GM19455 (cell line): ENCODE measurements around the gene ADM2.

ENCODE experiments used
- ATAC-seq: cut with Tn5 transposase; IDR thresholded peaks from one replicate; pipeline ENCODE4 v1.9.1; 2021; ENCODE audit not compliant: unreplicated experiment

Gene ADM2

DNA sequence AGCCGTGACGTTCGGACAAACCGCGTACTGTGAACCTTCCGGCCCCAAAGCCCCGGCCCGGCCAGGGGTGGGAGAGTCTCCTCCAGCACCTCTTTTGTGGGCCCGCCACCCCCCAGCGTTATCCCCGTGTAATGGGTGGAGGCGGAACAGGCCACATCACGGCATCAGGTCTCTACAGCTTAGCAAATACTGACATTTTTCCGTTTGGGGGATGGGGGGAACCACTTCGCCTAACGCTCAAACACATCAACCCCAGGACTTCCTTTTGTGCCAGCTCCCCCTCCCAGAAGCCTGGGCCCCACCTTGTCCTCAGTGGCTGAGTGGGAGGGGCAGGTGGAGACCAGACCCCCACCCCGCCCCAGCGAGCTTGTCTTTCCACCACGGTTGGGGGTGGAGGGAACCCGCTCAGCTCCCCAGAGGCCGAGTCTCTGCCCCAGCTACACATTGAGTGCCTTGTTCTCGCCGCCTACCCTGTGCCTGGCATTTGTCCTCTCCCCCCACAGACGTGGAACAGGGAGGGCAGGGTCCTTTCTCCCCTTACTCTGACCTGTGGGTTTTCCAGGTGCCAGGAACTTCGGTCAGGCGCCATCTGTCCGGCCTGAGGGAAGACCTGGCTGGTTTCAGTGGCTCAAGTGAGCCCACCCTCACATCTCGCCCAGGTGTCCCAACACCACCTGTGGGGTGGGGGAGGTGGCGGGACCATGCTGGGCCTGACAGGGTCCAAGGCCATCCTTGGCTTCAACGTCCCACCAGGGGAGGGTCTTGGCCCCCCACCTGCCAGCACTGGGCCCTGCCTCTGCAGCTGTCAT is 36.1 kb upstream of the ADM2 start:
- ATAC-seq = no peak

DNA sequence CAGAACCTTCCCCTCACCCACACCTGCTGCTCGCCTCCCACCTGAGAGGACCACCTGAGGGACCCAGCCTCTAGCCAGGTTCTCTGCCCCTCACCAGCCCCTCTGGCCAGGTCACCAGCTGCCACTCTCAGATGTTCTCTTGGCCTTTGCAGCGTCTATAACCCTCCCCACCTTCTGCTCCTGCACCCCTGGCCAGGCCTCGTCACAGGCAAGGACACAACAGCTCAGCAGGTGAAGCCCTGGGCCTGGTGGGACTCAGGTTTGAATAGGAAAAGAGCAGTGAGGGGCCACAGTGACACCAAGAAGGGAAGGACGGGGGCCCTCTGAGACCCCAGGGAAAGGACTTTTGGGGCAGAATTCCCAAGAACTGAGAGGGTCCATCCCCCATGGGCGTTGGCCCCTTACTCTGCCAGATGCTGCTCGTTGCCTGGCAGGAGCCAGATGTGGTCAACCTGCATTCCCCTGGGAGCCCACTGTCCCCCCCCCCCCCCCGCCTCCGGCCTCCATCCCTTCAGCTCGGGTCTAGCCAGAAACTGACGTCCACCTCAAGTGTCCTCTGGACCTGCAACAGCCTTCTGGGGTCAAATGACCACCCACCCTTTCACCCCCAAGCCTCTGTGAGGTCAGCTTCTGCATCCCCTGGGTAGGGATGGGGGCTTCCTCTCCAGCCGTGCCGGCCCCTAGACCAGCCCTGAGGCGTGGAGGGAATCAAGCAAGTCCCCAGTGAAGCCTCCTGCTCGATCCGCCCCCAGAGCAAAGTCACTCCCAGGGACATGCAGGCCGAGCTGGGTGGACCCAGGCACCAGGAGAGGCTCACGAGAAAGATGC is 35.2 kb upstream of the ADM2 start:
- no peak for ATAC-seq

DNA sequence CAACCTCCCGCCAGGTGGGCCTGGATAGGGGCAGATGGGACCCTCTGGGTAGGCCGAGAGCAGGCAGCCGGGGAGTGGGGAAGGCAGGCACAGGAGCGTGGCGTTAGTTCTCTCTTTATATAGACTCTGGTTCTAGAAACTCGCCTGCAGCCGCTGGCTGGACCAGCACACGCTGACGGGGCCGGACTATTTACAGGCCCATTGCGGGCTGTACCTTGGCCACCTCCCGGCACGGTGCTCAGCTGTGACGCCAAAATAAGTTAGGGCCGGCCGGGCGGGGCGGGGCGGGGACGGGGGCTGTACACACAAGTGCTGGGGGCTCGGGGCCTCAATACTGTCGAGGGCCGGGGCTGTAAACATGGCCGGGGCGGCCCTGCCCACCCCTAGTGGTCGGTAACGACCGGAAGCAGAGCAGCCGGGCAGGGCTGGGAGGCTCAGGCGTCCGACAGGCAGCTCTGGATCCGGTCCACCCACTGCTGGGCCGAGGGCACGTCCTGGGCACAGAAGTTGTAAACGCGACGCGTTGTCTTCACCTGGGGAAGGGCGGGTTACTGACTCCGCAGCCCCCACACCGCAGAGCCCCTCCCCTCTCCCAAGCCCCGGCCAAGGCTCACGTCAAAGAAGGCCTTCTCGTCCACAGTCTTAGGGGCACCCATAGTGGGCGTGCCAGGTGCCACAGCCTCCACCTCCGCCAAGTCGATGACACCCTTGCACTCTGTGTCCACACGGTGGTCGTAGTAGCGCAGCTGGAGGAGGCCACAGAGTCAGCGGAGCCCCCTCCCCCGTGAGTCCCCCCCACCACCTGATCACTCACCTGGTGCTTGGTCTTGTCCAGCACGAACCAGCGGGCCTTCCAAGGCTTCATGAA is 34.4 kb upstream of the ADM2 start:
- ATAC-seq = no peak

DNA sequence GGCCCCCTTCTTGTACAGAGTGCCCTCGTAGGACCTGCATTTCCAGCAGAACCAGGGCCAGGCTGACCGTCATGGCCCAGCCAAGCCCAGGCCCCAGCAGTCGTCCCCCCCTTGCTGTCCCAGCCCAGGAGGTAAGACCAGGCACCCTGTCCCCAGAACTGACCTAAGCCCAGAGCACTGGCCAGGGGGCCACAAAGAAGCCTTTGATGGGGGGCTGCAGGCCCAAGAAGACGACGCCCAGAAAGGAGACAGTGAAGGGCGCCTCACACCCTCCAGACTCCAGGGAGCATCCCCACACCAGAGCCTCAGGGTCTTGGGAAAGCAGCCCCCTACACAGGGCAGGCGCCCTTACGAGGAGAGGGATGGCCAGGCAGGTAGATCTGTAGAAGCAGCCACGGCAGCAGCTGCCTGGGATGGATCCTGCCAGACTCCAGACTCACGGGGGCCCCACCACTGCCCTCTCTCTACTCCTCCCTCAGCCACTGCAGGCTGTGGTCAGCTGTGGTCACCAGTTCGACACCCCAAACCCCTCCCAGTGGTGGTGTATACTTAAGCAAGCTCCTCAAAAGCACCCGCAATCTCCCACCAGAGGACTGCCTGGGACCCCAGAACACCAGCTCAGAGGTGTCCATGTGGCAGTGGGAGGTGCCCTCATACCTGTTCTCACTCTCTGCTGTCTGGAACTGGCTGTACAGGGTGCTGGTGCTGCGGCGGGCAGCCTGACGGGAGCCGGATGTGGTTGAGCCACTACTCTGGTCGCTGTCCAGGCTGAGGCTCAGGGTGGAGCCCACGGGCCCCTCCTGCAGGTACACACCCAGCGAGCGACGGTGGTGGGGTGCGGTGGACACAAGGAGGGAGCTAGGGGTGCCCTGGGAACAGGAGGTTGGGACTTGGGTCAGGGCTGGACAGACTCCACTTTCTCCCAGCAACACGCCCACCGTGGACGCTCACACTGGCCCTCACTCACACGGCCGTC is 33.5 kb upstream of the ADM2 start:
- ATAC-seq = no peak

DNA sequence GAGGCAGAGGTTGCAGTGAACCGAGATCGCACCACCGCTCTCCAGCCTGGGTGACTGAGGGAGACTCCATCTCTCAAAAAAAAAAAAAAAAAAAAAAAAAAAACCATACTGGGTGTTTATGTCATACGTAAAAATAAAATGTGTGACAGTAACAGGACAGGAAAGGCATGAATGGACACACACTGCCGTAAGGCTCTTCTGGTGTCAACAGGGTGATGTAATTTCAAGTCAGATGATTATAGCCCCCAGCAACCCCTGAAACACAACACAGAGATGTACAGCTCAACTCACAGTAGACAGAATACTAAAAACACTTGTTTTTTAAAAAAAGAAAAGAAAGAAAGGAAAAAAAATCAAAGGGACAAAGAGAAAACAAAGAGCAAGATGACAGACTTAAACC is 28.7 kb upstream of the ADM2 start:
- ATAC-seq = no peak

DNA sequence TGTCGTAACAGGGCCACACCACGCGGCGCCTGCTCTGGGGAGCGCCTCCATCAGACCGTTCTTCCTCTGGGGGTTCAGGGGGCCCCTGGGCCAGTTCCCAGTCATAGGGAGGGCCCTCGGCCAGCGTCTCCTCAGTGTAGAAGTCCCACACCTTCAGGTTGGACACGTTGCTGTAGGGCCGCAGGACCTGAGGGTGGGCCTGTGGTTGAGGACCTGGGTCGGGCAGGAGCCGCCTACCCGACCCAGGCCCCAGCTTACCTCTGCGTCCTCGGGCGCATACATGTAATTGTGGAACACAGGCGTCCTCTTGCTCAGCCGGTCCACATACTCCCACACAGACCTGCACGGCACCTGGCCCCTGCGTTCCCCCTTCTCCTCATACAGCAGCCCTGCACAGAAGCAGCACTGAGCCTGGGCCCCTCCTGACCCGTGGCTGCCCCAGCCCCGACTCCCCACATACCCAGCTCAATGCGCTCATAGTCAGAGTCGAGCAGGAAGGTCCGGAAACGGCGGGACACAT is 26.7 kb upstream of the ADM2 start:
- ATAC-seq = no peak

DNA sequence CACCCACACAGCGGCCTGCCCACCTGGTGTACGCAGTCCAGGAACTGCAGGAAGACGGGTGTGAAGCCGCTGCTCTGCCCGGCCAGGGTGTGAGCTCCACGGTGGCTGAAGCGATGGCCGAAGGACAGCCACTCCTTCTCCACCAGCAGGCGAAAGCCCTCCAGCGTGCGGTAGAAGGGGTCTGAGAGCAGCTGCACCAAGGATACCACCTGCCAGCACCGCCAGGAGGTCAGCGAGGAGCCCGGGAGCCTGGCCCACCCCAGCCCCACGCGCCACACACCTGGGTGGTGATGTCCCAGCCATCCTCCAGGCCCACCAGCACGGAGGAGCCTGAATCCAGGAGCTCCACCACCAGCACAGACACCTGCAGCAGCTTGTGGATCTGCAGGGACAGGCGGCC is 26.1 kb upstream of the ADM2 start:
- ATAC-seq = no peak

DNA sequence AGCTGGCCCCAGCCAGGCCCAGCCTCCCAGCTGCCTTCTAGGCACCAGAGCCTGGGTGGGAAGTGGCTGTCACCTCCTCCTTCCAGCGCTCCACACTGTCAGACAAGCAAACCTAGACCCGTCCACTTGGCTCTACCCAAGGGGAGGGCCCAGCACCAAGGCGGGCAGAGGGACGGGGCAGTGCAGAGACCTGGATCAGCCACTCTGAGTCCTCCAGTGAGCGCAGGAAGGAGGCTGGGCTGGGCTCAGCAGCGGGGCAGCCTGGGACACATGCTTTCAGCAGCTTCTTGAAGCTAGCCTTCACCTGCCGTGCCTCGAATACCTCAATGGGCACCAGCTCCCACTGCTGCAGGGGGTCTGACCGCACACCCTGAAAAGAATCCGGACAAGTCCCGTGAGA is 25.3 kb upstream of the ADM2 start:
- no peak for ATAC-seq

DNA sequence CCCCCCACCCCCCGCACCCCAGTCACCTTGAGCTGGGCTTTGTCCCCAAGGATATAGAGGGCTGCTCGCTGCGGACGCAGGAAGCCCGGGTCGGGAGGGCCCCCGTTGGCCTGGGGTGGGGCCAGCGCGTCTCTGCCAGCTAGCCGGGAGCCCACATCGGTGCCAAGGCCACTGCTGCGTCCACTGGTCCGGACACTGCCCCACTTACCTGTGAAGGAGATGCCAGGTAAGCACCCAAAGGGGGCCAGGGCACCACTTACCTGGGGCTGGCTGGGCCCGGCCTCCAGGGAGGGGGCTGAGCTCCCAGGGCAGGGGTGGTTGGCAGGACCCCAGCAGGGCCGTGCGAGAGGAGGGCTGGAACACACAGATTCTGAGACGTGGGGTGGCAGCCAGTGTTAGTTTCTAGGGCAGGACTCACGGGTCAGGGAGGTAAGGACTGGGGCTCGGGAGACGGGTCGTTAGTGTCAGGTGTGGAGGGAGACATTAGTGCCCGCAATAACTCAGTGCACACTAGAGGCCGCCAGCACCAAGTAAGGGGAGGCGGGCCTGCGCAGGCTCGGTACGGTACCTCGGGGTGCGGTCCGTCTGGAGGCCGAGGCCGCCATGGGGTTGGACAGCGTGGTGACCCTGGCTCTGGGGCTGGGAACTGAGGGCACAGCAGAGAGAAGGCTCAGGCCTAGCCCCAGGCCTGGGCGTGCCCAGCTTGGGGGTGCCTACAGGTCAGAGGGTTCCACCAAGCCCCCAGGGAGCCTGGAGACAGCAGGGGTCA is 24.7 kb upstream of the ADM2 start:
- no peak for ATAC-seq

DNA sequence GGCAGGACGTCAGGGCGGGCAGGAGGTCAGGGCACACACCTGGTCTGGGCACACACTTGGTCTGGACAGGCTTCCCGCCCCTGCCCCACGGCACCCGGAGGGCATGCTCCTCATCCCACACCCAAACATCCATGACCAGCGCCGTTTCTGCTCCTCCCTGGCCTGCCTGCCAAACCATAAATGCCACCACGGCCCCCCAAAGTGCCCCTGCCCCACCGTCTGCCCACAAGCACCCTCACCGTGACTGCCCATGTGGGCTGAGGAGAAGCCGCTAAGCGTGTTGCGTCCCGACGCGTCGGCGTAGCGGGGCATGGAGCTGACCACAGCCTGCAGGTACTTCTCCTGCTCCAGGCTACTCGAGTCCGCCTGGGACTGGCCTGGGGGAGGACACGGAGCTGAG is 22.3 kb upstream of the ADM2 start:
- ATAC-seq = no peak

DNA sequence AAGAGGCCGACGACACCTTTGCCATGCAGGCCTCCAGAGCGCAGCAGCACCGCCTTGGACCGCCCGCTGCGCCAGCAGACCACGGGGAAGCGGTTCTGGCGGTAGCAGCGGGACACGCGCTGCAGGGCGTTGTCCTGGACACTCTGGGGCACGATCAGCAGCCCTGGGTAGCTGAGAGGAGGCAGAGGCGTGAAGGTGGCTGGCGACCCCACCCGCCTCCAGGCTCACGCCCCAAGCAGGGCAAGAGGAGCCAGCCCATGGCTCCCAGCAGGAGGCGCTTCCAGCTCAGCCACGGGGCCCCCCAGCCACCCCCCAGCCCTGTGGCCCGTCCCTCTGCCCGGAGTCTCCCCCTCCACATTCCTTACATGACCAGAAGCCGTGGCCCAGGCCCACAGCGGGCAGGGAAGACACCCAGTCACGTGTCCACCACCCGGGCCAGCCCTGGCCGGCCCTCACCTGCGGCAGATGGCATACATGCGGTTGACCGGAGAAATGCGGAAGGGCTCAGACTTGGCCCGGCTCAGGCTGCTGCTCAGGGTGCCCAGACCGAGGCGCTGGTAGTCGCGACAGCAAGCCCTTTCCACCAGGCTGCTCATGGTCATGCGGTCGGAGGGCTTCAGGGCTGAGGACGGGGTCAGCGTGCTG is 21.7 kb upstream of the ADM2 start:
- ATAC-seq = no peak

DNA sequence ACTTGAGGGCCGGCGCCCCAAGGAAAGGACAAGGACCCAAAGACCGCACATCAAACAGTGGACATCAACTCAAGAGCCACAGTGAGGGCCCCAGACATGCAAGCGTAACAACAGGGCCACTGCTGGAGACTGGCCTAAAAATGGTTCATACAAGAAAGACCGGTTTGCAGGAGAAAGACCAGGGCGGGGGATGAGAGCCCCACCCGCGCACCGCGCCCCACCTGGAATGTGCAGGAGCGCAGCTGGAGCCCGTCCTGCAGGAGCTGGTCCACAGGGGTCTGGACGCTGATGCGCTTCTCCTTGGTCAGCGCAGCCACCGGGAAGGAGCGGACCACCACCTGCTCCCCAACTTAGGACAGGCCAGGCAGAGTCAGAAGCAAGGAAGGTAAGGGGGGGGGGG is 20.4 kb upstream of the ADM2 start:
- no peak for ATAC-seq

DNA sequence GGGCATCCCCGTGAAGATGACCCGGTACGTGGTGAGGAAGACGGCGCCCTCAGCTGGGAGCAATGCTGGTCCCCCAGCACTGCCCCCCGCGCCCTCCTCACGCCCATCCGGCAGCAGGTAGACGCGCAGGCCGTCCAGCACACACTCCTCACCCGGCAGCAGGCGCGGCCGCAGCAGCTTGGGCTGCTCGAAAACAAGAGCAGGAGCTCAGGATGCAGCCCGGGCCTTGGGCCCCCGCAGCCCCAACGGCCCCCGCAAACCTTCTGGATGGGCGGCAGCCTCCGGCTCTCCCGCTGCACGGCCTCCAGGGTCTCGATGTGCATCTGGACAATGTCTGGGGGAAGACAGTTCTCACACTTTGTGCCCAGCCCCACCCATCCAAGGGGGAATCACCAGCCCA is 19.8 kb upstream of the ADM2 start:
- no peak for ATAC-seq

DNA sequence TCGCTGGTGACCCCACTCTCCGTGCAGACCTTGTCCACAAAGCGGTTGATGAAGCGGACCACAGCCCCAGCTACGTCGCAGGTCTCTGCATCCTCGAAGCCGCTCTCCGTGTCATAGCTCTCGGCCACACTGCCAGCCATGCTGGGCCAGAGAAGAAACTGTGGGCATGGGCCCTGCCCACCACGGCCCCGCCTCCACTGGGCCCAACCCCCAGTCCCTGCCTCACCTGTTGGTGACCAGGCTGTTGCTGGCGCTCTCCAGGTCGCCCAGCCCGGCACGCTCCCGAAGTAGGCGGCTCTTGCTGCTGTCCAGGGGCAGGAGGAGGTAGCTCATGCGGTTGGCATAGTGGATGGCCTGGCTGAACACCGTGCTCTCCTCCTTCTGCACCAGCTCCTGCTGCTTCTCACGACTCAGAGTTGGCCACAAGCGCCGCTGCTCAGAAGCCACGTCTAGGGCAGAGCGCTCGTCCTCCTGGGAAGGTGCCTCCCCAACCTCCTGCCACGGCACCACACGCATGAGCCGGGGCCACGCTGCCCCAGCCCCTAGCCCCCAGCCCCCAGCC is 19.3 kb upstream of the ADM2 start:
- ATAC-seq = no peak

DNA sequence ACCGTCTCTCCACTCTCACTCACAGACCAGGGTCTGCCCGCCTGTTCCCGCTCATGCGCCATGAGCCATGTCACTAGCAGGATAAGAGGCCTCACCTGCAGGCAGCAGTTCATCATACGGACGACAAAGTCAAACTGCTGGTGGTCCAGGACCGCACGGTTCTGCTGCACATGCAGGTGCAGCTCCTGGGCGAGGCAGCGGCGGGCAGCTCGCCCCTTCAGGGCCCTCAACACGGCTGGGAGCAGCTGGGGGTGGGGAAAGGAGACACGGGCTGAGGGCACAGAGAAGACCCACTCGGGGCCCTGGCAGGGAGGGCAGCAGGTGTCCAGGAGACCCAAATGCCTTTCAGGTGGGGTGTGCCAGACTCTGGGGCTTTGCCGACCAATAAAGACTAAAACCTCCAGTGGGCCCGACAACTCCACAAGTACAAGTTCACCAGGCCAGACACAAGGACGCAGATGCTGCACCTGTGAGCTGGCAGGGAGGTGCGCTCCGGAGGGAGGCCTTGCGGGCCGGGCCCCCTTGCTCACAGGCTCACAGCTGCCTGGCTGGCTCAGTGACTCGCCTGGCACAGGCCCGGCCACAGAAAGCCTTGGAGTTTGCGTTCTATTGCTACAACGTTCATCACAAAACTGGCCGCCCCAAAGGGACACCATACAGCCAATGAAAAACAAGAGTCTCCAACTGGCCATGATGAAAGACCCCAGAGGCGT is 18.0 kb upstream of the ADM2 start:
- ATAC-seq = no peak

DNA sequence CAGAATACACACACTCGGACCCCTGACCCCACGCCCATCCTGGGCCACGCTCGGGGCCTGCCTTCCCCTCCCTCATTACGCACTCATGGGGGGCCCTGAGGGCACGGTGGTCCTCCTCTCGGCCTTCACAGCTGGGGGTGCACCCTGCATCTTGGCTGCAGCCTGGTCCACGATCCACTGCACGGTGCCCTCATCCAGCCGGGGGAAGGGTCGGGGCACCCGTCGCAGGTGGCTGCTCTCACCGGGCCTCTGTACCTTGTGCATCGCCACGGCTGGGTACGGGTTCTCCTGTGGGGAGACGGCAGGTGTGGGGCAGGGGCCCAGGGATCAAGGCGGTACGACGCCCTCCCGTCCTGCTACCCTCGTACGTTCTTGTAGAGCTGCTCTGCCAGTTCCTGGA is 16.9 kb upstream of the ADM2 start:
- no peak for ATAC-seq

DNA sequence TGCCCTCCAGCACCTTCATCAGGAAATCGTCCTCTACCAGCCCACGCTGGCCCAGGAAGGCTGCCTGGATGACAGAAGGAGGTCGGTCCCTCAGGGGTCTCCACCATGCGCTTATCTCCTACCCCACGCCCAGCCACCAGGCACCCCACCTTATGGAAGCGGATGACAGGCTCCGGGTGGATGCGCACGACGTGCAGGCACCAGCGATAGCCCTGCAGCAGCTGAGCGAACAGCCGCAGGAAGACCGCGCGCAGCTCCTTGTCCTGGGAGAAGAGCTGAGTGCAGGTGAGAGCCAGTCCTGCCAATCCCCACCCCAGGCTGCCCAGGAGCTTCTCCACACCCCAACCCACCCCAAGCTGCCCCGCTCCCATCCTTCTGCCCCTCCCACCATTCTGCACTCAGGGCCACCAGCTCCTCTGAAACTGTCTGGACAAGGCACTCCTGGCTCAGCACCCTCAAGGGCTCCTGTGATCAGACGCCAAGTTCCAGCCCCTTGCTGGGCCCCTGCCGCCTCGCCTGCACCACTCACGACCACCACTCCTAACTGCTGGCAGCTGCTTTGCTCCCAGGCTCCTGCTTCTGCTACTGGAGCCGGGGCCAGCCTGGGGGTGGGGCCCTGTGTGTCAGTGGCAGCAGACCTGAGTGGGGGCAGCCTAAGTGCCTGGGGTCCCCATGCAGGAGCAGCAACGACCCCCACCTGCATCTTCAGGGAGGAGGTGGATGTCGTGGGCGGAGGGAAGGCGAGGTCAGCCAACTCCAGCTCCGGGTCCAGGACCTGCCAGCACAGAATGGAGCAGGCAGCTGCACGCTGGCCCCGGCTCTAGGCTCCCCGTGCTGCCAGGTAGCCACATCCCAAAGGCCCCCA is 16.0 kb upstream of the ADM2 start:
- no peak for ATAC-seq
